AML-193 (cell line): ENCODE results near the gene CHMP2B.
A peak's percentile ranks its signal among the peaks of the same experiment; 100 is the strongest.

Experiments
- DNase-seq, 2 experiments: peaks; one replicate each; lab custom pipeline; 2025; lab: John Stamatoyannopoulos, UW

CHMP2B gene

GRCh38 chr3:87227104-87227834, at the start of gene CHMP2B:
Gene CHMP2B, plus strand, starts transcription at chr3:87227309. Its CDS starts 214 bp downstream, at chr3:87227523.
- DNase-seq: peak; percentile 90 to 96

- no peak for DNase-seq
Measured at GRCh38 chr3:87179642-87180041, 47.5 kb upstream of the CHMP2B start.

- no peak for DNase-seq
Measured at GRCh38 chr3:87181551-87181950, 45.6 kb upstream of the CHMP2B start.

GRCh38 chr3:87182023-87182422, 45.1 kb upstream of the CHMP2B start:
- DNase-seq: no peak

- no peak for DNase-seq
Measured at GRCh38 chr3:87186608-87187159, 40.4 kb upstream of the CHMP2B start.

GRCh38 chr3:87191175-87191574, 35.9 kb upstream of the CHMP2B start:
- no peak for DNase-seq

- DNase-seq: no peak
Measured at GRCh38 chr3:87191641-87192040, 35.5 kb upstream of the CHMP2B start.

GRCh38 chr3:87196879-87197278, 30.2 kb upstream of the CHMP2B start:
- no peak for DNase-seq

GRCh38 chr3:87197531-87197930, 29.6 kb upstream of the CHMP2B start:
- DNase-seq: no peak

- DNase-seq: no peak
Measured at GRCh38 chr3:87198774-87199173, 28.3 kb upstream of the CHMP2B start.

- no peak for DNase-seq
Measured at GRCh38 chr3:87199628-87200027, 27.5 kb upstream of the CHMP2B start.

GRCh38 chr3:87200060-87200647, 27.0 kb upstream of the CHMP2B start:
- no peak for DNase-seq

- no peak for DNase-seq
Measured at GRCh38 chr3:87201727-87202126, 25.4 kb upstream of the CHMP2B start.

- no peak for DNase-seq
Measured at GRCh38 chr3:87203809-87204208, 23.3 kb upstream of the CHMP2B start.

- DNase-seq: no peak
Measured at GRCh38 chr3:87206070-87206469, 21.0 kb upstream of the CHMP2B start.

- no peak for DNase-seq
Measured at GRCh38 chr3:87206635-87207034, 20.5 kb upstream of the CHMP2B start.

GRCh38 chr3:87207460-87207859, 19.6 kb upstream of the CHMP2B start:
- DNase-seq: no peak

GRCh38 chr3:87209111-87209510, 18.0 kb upstream of the CHMP2B start:
- no peak for DNase-seq

- no peak for DNase-seq
Measured at GRCh38 chr3:87218560-87218959, 8.5 kb upstream of the CHMP2B start.

GRCh38 chr3:87219611-87220010, 7.5 kb upstream of the CHMP2B start:
- DNase-seq: no peak

GRCh38 chr3:87225659-87226058, 1.4 kb upstream of the CHMP2B start:
- no peak for DNase-seq

- DNase-seq: no peak
Measured at GRCh38 chr3:87227835-87228144, 681 bp downstream of the CHMP2B start.

GRCh38 chr3:87228316-87228715, 1.2 kb downstream of the CHMP2B start:
- no peak for DNase-seq

- DNase-seq: no peak
Measured at GRCh38 chr3:87229113-87229512, 2.0 kb downstream of the CHMP2B start.
